NCI-H2196 treated with DMSO at 0.1 percent for 48 hours (cell line): ENCODE measurements around the gene PLA2G6.
A peak's percentile ranks its signal among the peaks of the same experiment; 100 is the strongest.
"Not testable (repeated sequence)": the region's sequence is repeated elsewhere in the genome, so short reads cannot be mapped to it uniquely, and the experiment has no call there.

Source experiments
- DNase-seq: peaks from one replicate; lab custom pipeline; 2025; ENCODE audit not compliant: unreplicated experiment; lab: John Stamatoyannopoulos, UW

PLA2G6 gene

GRCh38 chr22:38135133-38135706 lies 46.4 kb downstream of the PLA2G6 start:
- DNase-seq: no peak

- no peak for DNase-seq
These were observed 48.3 kb downstream of the PLA2G6 start for GRCh38 chr22:38133331-38133730.

GRCh38 chr22:38132794-38133193 lies 48.8 kb downstream of the PLA2G6 start:
- no peak for DNase-seq

- DNase-seq: no peak
These were observed 49.5 kb downstream of the PLA2G6 start for GRCh38 chr22:38132136-38132535.

- DNase-seq: no peak
These were observed 50.2 kb downstream of the PLA2G6 start for GRCh38 chr22:38131399-38131798.

GRCh38 chr22:38129856-38130255 lies 51.8 kb downstream of the PLA2G6 start:
- no peak for DNase-seq

GRCh38 chr22:38129021-38129420 lies 52.6 kb downstream of the PLA2G6 start:
- DNase-seq: no peak

- DNase-seq: no peak
These were observed 53.8 kb downstream of the PLA2G6 start for GRCh38 chr22:38127869-38128268.

GRCh38 chr22:38126928-38127668 lies 54.5 kb downstream of the PLA2G6 start:
- DNase-seq: no peak

- no peak for DNase-seq
These were observed 55.9 kb downstream of the PLA2G6 start for GRCh38 chr22:38125751-38126201.

- no peak for DNase-seq
These were observed 56.5 kb downstream of the PLA2G6 start for GRCh38 chr22:38125038-38125610.

GRCh38 chr22:38124236-38124974 lies 57.2 kb downstream of the PLA2G6 start:
- DNase-seq: no peak

- no peak for DNase-seq
These were observed 59.0 kb downstream of the PLA2G6 start for GRCh38 chr22:38122616-38123015.

- no peak for DNase-seq
These were observed 61.1 kb downstream of the PLA2G6 start for GRCh38 chr22:38120359-38121110.

GRCh38 chr22:38118747-38119146 lies 62.9 kb downstream of the PLA2G6 start:
- not testable (repeated sequence) for DNase-seq

- no peak for DNase-seq
These were observed 63.4 kb downstream of the PLA2G6 start for GRCh38 chr22:38118182-38118581.

GRCh38 chr22:38117556-38117955 lies 64.1 kb downstream of the PLA2G6 start:
- not testable (repeated sequence) for DNase-seq

GRCh38 chr22:38115423-38116205 lies 66.0 kb downstream of the PLA2G6 start:
- no peak for DNase-seq

- peak; percentile 37 for DNase-seq
These were observed 66.9 kb downstream of the PLA2G6 start for GRCh38 chr22:38114484-38115398.
